ENCODE data around the gene AUTS2.

DNA sequence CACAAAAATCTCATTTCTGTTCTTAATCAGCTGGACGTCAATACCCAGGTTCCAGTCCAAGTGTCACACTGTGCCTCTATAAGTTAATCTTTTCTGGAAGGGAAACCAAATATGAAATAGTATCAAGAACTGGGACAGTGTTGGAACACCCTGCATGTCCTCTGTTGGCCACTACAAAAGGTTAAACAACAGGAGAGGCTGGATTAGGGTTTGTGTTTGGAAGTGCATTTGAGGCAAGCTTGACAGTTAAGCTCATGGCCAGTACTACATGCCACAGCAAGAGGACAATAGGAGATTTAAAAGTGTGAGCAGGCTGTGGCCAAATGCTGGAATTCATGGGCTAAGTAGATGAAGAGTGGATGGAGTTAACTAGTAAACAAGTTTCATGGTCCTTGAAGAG lies 751.5 kb downstream of the AUTS2 start:
- no peak for TF ChIP-seq POLR2A (IDR thresholded peaks at IDR 0.05)
- TF ChIP-seq, protein P1, sequence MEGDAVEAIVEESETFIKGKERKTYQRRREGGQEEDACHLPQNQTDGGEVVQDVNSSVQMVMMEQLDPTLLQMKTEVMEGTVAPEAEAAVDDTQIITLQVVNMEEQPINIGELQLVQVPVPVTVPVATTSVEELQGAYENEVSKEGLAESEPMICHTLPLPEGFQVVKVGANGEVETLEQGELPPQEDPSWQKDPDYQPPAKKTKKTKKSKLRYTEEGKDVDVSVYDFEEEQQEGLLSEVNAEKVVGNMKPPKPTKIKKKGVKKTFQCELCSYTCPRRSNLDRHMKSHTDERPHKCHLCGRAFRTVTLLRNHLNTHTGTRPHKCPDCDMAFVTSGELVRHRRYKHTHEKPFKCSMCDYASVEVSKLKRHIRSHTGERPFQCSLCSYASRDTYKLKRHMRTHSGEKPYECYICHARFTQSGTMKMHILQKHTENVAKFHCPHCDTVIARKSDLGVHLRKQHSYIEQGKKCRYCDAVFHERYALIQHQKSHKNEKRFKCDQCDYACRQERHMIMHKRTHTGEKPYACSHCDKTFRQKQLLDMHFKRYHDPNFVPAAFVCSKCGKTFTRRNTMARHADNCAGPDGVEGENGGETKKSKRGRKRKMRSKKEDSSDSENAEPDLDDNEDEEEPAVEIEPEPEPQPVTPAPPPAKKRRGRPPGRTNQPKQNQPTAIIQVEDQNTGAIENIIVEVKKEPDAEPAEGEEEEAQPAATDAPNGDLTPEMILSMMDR (IDR thresholded peaks at IDR 0.05) = no peak
